NOMO-1 (cell line): ENCODE results near the gene RABAC1.

ENCODE experiments used
- DNase-seq, 2 experiments: peaks; one replicate each; lab custom pipeline; 2025; ENCODE audit not compliant: unreplicated experiment in 2 of 2; lab: John Stamatoyannopoulos, UW

RABAC1 gene

DNA sequence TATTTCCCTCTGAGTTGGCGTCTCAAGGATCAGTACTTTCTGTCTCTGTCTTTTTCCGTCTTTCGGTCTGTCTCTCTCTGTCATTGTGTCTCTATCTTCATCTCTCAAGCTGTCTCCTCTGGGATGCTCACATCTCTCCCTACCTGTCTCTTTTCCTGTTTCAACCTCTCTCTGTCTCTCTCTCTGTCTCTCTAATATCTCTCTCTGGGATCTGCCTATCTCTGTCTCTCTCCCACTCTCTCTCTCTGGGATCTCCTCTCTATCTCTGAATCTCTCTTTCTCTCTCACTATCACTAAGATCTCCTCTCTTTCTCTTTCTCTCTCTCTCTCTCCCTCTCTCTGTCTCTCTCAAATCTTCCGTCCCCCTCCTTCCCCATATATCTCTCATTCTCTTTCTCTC, 30.9 kb upstream of the RABAC1 start:
- DNase-seq = no peak

DNA sequence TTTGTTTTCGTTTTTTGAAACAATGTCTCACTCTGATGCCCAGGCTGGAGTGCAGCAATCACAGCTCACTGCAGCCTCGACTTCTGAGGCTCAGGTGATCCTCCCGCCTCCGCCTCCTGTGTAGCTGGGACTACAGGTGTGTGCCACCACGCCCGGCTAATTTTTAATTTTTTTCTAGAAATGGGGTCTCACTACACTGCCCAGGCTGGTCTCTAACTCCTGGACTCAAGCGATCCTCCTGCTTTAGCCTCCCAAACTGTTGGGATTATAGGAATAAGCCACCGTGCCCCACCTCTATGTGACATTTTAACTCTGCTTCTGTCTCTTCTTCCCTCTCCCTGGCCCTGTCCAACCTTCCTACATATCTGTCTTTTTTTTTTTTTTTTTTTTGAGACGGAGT, 29.8 kb upstream of the RABAC1 start:
- DNase-seq = no peak

DNA sequence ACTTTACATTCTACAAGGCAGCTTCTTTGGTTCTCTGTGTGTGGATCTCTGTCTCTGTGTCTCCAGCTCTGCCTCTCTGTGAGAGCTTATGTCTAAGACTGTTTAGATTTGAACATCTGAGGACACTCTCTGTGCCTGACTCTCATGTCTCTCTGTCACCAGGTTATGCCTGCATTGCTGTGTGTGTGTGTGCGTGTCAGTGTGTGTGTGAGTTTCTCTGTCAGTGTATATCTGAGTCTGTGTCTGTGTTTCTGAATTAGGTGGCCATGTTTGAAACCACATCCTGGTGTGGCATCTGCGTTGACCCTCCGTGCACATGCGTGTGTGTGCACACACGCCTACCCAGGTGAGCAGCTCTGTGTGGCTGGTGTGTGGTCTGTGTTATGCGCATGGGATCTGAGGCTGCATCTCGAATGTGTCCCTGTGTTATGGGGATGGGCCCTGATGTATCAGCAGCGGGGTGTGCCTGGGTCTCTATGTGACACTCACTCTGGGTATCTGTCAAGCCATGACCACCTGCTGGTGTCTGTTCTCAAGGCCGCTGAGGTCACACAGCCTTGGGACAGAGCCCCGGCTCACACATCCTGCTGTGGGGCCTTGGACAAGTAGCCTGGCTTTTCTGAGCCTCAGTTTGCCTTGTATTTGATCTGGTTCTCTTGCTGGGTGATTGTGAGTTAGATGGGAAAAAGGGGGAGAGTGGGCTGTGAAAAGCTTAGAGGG, 28.2 kb upstream of the RABAC1 start:
- DNase-seq = no peak

DNA sequence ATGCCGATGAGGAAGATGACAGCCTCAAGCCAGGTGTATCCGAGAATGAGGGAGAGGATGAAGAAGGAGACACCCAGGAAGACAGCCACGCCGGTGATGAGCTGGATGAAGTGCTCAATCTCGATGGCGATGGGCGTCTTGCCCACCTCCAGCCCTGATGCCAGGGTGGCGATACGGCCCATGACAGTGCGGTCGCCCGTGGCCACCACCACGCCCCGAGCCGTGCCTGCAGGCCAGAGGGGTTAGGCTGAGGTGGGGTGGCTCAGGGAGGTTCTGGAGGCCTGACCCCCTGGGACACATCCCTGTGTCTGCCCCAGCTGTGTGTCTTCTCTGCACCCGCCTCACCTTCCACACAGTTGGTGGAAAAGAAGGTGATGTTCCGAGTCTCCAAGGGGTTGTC, 25.8 kb upstream of the RABAC1 start:
- no peak for DNase-seq

DNA sequence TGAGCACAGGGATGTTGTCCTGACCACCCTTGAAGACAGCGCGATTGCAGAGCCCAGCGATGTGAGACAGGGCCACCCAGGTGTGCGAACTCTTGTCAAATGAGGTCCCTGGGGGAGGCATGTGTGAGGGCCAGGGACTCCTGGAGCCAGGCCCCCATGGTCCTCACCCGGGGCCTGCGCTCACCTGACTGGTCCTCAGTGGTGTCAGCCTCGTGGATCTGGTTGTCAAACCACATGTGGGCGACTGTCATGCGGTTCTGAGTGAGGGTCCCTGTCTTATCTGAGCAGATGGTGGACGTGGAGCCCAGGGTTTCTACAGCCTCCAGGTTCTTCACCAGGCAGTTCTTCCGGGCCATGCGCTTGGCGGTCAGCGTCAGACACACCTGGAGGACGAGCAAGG, 22.6 kb upstream of the RABAC1 start:
- DNase-seq = no peak

DNA sequence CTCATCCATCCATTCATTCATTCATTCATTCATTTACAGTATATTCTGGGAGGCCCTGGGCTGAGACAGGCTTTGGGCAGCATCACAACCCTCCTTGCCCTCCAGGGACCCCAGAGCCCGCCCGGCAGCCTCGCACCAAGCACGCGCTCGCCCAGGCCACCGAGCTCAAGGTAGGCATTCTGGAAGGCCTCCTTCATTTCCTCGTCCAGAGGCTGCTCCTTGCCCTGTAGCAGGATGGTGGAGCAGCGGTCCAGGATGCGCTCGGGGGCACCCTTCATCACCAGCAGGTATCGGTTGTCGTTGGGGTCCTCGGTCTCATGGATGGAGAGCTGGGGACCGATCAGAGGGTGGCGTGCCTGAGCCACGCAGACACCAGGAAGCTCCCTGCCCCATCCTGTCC, 19.3 kb upstream of the RABAC1 start:
- no peak for DNase-seq

DNA sequence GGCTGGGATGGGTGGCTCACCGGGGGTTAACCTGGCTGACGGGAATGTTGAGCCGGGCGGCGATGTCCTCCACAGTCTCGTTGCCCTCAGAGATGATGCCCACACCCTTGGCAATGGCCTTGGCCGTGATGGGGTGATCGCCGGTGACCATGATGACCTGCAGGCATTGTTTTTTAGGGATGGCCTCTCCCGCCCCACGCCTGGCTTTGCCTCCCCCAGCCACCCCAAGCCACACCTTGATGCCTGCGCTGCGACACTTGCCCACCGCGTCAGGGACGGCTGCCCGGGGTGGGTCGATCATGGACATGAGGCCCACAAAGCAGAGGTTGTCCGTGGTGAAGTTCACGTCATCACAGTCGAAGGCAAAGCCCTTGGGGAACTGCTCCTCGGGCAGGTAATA, 18.8 kb upstream of the RABAC1 start:
- no peak for DNase-seq

DNA sequence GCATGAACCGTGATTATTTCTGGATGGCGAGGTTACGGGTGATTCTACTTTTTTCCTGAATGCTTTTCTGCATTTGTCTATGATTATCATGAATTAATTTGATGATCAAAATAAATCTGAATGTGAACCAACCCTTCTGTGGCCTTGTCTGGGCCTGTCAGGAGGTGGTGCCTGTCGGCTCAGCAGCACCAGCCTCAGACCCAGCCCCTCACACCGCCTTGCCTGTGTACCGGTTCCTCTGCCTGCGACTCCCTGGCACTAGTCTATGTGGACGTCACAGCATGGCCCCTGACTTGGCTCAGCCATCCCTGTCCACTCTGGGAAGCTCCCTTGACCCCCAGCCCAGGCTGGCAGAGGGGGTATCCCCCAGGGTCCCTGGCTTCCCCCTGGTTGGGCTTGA, 15.5 kb upstream of the RABAC1 start:
- DNase-seq = no peak

DNA sequence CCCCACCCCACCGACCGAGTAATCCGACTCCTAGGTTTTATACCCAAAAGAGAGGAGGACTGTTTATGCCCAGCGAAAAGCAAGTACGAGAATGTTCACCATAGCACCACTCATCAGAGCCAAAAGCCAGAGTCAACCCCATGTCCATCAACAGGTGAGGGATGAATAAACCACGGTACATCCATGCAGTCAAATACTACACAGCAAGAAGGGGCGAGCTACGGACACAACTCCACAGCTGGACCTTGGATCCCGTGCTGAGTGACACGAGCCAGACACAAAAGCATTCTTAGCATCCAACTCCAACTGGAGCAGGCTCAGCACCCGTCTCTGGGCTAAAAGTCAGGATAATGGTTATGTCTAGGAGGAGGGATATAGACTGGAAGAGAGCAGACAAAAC, 12.2 kb upstream of the RABAC1 start:
- no peak for DNase-seq

DNA sequence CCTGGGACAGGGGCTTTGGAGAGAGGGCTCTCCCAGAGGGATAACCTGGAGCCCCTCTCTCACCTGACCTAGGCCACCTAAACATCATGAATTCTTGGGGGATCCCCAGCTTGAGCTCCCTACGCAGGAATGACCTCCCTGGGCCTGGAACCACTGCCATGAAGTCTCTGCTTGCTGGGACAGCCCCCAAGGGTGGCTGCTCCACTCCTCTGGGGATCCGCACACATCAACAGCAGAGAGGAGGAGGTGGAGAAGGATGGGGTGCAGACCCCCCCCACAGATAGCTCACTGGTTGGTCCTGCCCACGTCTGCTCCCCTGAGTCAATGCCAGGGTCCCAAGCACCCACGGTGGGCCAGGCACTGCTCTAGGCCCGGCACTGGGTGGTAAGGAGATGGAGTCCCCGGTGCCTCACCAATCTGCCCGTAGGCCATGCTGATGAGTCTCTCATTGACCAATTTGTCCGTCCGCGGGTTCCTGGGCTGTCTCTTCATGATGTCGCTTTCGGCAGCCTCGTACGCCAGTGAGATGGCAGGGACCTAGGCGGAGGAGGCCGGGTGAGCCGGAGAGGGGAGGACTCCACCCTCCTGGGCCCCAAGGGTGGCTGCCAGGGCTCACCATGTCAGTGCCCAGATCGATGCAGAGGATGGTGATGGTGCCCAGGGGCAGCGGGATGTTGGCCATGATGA, 10.8 kb upstream of the RABAC1 start:
- DNase-seq = no peak

DNA sequence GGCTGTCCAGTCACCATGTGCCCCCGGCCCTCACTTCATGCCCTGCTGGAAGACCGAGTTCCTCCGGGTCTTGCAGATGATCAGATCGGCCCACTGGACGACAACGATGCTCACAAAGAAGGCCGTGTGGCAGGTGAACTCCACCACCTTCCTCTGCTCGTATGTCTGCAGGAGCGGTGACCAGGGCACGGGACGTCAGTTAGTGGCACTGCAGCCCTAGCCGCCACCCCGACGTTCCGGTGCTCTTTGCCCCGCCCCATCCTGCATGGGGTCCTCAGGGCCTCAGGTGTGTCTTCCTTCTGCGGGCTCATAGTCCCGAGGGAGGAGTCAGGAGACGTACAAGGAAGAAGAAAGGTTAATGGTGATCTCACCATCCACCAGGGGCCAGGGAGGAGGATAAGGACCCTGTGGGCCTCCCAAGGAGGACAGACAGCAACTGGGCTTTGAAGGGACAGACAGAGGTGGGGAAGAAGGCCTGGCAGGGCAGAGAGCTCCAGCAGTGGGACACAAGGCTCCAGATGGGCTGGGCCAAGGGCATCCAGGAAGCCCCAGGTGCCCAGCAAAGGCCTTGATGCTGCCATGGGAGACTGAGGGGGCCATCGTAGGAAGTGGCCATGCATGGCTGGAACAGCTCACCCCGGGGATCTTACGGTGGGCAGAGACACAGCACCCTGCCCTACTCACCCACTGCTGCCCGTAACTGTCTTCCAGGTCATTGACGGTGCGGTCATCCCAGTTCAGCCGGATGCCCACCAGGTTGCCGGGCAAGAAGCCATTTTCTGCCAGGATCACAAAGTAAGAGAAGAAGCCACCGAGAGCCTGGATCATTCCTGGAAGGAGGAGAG, 9.9 kb upstream of the RABAC1 start:
- DNase-seq = no peak

DNA sequence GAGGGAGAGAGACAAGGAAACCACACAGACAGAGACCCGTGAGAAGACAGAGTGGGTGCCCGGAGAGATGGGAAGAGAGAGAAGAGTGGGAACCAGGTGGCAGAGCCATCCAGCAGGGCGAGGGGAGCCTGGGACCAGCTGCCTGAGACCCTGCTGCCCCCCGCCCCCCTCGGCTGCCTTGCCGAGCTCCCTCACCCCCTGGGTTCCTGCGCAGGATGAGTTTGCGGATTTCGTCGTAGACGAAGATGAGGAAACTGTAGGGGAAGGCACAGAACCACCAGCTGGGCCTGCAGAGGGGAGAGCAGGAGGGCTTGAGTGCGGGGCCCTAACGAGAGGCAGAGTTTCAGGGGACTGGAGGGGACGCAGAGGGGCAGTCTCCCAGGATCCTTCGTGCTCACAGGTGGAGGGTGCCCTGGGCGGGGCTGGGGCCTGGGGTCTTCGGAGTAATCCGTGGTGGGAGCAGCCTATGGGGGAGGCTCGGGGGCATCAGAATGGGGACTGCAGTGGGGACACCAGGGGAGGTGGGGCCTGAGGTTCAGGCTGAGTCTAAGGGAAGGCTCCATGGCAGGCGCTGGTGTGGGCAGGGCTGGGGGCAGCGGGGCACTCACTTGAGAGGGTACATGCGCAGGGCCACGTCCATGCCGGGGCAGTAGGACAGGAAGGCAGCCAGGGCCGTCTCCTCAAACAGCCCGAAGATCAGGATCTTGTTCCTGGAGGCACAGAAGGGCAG, 8.1 kb upstream of the RABAC1 start:
- DNase-seq = no peak

DNA sequence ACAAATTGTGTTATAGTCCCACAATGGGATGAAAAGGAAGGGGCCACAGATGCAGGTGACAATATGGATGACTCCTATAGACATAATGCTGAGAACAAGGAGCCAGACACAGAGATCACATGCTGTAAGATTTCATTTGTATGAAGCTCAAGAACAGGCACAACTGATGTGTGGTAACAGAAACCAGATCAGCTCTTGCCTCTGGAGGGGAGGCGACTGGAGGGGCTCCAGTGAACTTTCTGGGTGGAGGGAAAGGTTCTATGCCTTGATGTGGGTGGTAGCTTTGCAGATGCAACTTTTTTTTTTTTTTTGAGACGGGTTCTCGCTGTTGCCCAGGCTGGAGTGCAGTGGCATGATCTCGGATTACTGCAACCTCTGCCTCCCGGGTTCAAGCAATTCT, 6.0 kb upstream of the RABAC1 start:
- no peak for DNase-seq

DNA sequence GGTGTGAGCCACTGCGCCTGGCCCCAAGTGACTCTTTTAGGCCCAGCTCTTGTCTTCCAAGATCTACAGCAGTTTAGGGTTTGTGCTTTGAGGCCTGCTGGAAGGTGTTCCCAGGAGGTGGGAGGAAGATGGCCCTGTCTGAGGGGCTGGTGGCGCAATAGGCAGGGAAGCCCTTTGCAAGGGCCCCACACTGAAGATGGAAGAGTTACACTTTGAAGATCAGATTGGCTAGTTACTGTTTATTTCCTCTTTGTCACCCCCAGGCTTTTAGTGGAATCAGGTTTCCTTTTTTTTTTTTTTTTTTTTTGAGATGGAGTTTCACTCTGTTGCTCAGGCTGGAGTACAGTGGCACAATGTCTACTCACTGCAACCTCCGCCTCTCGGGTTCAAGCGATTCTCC, 1.9 kb upstream of the RABAC1 start:
- DNase-seq = peak; percentile 29 to 44

DNA sequence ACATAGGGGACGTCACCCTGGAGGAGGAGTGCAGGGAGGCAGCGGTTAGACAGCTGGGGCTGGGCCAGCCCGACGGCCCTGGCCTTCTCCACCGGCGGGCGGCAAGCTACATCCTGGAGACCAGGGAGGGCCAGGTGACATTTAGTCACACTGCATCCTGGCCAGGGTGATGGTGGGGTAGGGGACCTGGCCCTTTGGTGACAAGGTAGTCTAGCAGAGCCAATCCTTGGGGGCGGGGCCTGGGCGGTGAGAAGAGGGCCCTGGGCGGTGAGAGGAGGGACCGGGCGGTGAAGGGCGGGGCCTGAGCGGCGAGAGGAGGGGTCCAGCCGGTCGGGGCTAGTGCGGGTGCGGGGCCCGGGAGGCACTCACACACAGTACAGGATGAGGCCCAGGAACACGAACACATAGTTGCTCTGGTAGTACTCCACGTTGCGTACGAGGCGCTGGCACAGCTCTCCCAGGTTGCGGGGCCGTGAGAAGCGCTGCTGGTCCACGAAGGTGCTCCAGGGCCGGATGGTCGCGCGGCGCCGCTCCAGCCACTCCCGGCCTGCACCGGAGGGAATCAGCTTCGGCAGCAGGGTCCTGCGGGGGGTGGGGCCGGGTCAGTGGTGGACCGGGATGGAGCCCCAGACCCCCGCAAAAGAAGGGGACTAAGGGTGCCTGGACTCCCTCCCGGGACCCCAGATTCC, 610 bp downstream of the RABAC1 start:
- DNase-seq = peak; percentile 58 to 59

DNA sequence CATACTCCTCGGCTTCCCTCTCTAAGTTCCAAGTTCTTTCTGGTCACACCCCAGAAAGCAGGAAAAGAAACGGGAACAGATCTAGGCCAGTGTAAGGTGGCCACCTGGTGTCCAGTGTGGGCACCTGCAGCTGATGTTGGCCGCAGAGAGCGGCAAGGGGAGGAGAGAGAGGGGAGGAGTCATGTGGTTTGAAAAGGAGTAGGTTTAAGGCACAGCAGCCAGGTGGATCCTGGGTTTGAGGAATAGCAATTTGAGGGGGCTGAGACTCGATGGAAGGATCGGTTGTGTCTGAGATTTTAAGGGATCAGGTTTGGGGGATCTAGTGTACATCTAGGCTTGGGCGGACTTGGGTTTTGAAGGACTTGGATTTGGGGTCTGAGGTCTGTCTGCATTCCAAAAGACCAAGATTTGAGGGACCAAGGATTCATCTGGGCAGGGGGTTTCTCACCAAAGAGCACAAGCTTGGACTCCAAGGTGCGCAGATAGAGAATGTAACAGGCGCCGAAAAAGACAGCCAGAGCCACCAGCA, 1.2 kb downstream of the RABAC1 start:
- peak; percentile 69 to 74 for DNase-seq

DNA sequence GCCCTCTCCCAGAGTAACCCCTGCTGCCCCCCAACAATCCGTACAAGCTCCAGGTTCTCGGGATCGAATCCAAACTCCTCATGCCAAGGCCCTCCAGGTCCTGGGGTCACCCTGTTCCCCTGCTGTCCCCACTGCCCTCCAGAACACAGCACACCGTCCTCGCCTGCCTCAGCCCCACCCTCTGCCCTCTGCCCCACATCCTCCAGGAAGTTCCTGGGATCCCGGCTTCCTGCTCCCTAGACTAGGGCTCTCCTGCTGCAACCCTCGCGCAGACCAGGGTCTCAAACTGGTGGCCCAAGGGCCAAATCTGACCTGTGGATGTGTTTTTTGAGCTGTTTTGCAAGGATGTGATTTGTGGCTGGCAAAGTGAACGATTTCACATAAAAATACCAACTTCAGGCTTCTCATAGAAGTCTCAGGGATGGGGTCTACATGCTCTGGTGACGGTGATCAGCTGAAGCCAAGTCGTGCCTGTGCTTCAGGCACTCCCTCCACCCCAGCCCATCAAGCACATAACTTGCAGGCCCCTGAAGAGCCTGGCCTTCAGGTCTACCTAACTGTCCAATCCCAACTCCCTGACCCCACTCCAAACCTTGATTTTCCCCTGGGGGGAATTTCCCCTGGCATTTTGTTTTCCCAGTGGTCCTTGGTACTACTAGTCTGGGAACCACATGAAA, 1.8 kb downstream of the RABAC1 start:
- DNase-seq = no peak

DNA sequence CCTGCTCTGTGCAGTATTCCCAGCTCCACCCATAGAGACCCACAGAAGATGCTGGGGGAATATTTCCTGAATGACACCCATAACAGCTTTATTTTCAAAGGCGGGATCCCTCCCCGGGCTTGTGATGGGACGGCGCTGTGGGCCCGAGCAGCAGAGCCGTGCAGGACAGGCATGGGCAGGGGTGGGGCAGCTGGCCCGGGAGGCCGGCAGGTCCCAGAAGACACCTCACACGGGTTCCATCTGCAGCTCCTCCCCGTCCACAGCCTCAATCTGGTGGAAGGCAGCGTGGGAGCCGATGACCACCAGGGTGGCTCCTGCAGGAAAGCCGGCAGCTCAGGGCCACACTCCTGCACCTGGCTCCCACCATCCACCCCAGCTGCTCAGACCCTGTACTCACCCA, 2.5 kb downstream of the RABAC1 start:
- no peak for DNase-seq

DNA sequence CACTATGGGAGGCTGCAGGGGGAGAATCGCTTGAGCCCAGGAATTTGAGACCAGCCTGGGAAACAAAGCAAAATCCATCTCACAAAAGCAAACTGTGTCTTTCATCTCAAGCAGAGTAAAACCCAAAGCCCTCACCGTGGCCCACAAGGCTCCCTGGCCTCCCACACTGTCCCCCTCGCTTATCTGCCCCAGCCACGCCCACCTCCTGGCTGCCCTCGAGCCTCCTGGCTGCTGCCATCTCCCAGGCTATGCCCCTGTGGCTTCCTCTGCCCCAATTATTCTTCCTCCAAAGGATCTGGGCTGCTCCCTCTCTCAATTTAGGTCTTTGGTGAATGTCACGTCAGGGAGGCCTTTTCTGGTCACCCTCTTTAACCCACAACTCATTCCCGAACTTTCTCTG, 3.6 kb downstream of the RABAC1 start:
- DNase-seq = no peak

DNA sequence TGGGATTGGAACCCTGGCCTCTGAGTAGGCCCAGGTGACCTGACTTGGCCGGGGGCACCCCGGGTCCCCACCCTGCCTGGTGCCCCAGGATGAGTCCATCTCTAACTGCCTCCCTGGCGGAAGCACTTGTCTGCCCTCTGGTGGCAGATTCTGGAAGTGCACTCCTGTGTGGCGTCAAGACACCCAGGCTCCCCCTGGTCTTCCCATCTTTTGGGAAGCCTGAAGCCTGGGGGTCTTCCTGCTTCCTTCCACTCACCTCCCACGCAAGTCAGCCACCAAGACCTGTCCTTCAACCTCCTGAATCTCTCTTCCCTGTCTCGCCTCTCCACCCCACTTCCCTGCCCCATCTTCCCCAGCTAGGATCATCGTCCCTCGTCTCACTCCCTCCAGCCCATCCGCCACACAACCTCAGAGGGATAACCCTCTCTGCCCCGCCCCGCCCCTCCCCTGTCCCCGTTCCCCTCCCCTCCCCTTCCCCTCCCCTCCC, 7.4 kb downstream of the RABAC1 start:
- DNase-seq = peak; percentile 27 to 62
